OCI-LY1 (cell line): ENCODE measurements around the gene AP2A2.

Experiments
- CTCF ChIP-seq: fragments of 200-600 bp; sonication (generic), shearing (Covaris generic); IDR thresholded peaks from 2 replicates; pipeline ENCODE4 v1.5.1; 2017; ENCODE audit warnings: mild to moderate bottlenecking, antibody characterized with exemption, low read length, moderate library complexity, mixed read lengths
- EZH2 ChIP-seq: fragments of 200-600 bp; sonication (generic), shearing (Covaris generic); IDR thresholded peaks from 2 replicates; pipeline ENCODE4 v1.8.0; 2017; ENCODE audit warnings: borderline replicate concordance, mixed run types, mild to moderate bottlenecking, antibody characterized with exemption, low read length, moderate library complexity, mixed read lengths

DNA sequence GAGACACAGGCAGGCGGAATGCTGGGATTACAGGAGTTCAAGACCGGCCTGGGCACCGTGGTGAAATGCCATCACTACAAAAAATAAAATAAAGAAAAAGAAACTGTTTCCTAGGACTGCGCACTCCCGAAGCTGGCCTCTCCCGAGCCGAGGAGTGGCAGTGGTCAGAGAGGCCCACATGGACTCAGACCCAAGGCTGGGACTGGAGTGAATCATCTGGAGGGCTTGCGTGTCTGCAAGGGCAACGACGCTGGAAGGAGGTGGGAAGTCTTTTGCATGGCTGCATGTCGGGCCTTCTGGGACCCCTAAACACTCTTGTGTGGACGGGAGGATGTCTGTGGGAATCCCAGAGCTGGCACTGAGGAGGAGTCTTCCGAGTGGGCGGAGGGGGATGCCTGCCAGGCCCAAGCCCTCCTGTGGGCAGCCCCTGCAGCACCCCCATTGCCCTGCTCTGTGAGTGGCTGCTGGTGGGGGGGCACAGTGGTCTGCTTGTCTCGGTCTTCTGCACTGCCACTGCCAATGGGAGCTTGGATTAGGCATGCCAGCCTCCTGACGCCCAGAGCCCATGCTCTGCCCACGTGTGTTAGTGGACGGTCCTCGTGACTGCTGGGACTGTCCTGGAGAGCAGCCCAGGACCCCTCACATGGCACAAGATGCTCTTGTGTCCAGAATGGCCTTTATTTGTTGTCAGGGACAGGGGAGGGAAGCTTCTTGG lies 1.8 kb upstream of the AP2A2 start:
- TF ChIP-seq CTCF (no peak), EZH2 (no peak)
